ENCODE measurements around the gene OR1K1. TPM values are rescaled to one million over a fixed set of nuclear protein-coding genes. Genes with fewer than 3 reads are reported as not detected.
"Not testable (repeated sequence)": the region's sequence is repeated elsewhere in the genome, so short reads cannot be mapped to it uniquely, and the experiment has no call there.

The OR1K1 gene
- polyA plus RNA-seq, 10 donors, result not detected

DNA sequence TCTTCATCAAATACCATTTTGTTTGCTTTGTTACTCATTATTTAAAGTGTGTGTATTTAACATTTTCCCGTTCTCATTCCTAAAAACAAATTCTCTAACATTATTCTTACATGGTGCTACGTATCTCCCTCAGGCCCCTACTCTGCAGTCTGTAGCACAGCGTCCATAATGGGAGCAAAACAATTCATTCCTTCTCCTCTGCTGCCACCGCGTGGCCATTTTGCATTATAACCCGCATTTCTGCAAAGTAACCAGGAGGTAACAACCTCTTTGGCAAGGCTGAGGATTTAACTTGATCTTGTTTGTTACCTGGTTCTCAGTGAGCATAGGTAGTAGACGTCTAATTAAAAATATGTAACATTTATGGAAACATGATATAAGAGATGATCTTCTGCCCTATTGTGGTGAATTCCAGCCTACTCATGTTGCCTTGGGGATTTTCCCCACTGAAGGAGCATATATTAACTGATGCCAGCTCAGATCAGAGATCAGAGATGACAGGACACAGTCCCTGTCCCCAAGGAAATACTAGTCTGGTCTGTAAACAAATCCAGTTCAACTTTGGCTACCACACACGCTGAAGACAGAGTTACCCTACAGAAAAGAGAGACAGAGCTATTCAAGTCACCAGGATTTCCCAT is 10.5 kb downstream of the OR1K1 start:
- peak; percentile 71 to 86 (median 80) for DNase-seq

DNA sequence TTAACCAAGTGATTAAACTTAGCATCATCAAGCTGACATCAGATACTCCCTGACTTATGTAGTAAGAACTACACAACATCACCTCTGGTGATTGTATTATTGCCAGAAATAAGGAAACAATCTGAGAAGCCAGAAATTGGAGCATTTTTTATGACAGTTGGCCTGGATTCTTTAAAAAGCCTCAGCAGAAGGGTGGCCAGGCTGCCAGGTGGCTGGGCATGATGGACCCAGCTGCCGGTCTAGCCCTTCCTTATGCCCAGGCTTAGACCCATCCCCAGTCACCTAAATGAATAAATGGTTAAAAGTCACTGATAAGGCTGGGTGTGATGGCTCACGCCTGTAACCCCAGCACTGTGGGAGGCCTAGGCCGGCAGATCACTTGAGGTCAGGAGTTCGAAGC is 12.8 kb downstream of the OR1K1 start:
- DNase-seq, result no peak

GRCh38 chr9:122814545-122814944 is 14.6 kb downstream of the OR1K1 start:
- no peak for DNase-seq

DNA sequence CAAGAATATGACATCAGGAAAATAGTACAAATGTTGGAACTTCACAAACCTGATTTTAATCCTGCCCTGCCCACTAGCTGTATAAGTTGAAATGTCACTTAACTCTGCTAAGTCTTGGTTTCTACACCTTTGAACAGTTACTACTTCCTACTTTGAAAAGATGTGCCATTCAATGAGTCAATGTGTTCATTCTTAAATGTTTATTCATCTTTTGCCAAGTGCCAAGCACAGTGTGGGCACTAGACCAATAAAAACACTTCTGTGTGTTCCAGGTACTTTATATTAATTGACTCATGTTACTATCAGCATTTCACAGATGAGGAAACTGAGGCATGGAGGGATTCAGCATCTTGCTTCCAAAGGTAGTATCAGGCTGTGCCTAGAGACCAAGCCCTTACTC is 15.6 kb downstream of the OR1K1 start:
- no peak for DNase-seq

- peak in 2 of 3 donors; percentile 8 to 41 for DNase-seq
These were observed 16.4 kb downstream of the OR1K1 start for GRCh38 chr9:122816163-122816867.

- no peak for DNase-seq
These were observed 19.4 kb downstream of the OR1K1 start for GRCh38 chr9:122819326-122819725.

DNA sequence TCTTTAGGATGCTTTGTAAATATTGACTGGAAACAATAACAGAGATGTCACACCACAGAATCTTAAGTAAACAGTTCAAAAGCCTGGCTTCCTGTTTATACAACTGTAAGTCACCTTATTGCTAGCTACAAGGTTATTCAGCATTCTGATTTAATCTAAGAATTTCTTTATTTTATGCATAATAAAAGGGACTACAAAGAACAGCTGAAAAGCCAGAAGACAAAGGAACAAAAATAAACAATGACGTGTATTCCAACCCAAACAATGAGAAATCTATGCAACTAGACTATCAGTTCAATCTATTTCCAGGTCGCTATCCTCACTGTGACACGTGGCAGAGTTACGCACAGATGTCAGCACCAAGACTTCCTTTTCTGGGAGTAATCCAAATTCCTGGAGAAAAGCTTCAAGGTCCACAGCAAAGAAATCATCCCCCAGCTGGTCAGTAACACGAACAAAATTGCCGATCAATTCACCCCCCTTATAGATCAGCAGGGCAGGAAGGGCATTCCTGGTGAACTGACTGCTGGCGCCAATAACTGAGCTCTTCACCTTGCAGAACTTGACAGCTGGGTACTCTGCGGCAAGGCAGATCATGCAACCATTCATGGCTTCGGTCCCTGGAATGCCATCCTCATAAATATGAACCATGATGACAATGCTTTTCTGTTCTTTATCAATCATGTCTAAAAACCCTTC is 20.0 kb downstream of the OR1K1 start:
- DNase-seq, result no peak

DNA sequence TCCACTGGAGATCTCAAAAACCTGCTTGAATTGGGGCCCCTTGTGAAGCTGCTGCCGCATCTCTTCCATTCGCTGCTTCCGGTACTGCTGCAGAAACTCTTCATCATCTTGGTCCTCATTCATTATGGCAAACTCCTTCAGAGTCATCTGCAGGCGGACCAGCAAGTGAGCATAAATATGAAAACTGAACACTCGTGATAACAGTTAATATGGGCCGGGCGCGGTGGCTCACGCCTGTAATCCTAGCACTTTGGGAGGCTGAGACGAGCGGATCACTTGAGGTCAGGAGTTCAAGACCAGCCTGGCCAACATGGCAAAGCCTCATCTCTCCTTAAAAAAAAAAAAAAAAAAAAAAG is 20.5 kb downstream of the OR1K1 start:
- no peak for DNase-seq

GRCh38 chr9:122821278-122821943 is 21.5 kb downstream of the OR1K1 start:
- no peak for DNase-seq

DNA sequence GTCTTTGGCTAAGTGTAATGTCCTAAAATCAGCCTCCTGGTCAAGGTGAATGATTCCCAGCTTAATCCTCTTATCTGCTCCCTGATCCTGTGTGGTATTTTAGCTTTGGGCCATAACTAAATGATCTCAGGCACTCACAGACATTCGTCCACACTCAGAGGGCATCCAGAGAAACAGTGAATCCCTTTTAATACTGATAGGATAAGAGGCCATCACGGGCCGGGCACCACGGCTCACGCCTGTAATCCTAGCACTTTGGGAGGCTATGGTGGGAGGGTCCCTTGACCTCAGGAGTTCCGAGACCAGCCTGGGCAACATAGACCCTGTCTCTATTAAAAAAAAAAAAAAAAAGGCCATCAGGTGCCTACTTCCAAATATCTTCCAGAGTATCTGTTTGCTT is 22.1 kb downstream of the OR1K1 start:
- DNase-seq, result no peak

GRCh38 chr9:122822938-122823337 is 23.0 kb downstream of the OR1K1 start:
- DNase-seq, result no peak

GRCh38 chr9:122827761-122828093 is 27.8 kb downstream of the OR1K1 start:
- no peak for DNase-seq

- DNase-seq, result not testable (repeated sequence)
These were observed 29.0 kb downstream of the OR1K1 start for GRCh38 chr9:122828965-122829284.

GRCh38 chr9:122832194-122832593 is 32.3 kb downstream of the OR1K1 start:
- DNase-seq, result no peak

DNA sequence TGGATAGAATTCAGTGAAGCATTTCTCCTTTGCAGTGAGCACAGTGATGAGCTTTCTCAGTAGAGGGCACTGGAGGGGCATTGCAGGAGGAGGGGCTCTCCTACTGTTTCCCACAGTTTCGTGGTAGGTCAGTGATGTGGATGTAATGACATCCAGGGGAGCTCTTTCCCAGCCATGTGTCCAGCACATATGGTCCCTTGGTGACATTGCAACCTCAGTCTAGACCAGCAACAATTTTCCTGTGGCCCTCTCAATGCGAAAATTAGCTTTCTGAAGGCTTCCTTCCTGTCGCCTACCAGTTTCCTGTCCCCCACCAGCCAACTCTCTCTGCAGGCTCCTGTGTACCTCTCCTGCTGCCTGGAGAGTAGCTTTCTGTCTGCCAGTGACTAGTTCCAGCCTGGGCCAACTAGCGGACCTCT is 35.4 kb downstream of the OR1K1 start:
- DNase-seq, result peak in 1 of 3 donors; percentile 17

- no peak for DNase-seq
These were observed 37.4 kb downstream of the OR1K1 start for GRCh38 chr9:122837266-122837850.

GRCh38 chr9:122838441-122838840 is 38.5 kb downstream of the OR1K1 start:
- not testable (repeated sequence) for DNase-seq

DNA sequence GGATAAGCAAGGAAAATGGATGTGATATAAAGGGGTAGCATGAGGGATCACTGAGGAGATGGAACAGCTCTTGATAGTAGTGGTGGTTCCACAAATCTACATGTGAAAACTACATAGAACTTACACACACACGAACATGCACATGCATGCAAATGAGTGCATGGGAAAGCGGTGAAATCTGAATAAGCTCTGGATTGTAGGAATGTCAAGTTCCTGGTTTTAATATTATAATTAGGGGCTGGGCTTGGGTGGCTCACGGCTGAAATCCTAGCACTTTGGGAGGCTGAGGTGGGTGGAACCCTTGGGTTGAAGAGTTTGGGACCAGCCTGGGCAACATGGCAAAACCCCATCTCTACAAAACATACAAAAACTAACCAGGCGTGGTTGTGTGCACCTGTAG is 41.6 kb downstream of the OR1K1 start:
- DNase-seq, result no peak

DNA sequence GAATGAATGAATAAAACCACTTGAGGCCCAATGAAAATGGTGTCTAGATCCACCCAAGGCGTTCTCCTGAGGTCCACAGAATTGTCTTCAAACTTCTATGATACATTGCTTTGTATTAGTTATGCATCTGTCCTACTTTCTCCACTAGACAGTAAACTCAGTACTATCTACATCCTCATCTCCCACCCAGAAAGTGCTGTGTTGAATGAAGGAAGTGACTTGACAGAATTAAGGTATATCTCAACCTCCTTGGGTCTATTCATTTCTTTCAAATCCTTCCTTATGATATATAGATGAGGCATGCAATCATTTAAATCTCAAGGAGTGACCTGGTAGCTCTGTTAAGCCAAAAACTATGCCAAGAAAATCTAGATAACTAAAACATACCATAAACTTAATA is 44.2 kb downstream of the OR1K1 start:
- no peak for DNase-seq

DNA sequence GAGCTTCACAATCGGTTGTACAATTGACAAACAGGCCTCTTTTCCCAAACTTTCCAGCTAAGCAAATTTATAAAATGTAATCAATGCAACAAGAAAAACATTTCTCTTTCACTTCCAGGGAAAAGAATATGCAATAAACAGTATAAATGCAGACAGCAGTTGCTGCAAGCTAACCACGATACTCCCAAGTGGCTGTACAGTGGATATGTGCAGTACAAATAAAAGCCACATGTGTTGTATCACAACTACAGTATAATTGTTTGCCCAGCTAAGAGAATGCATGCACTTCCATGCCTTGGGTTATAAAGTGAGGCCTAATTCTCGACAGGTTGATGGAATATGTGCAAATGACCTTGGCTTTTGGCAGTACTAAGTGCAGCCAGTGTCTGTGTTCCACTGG is 45.2 kb downstream of the OR1K1 start:
- peak in 1 of 3 donors; percentile 11 for DNase-seq

- DNase-seq, result no peak
These were observed 46.5 kb downstream of the OR1K1 start for GRCh38 chr9:122846371-122846940.

Measured in muscle of back (tissue), 11 donors.